GM19025 (cell line): ENCODE results near the gene ANKRD28.
A peak's percentile ranks its signal among the peaks of the same experiment; 100 is the strongest.

Source experiments
- ATAC-seq: cut with Tn5 transposase; IDR thresholded peaks from one replicate; pipeline ENCODE4 v1.9.1; 2021; ENCODE audit warnings: mild to moderate bottlenecking, low read depth, moderate library complexity; ENCODE audit not compliant: unreplicated experiment

Gene ANKRD28

DNA sequence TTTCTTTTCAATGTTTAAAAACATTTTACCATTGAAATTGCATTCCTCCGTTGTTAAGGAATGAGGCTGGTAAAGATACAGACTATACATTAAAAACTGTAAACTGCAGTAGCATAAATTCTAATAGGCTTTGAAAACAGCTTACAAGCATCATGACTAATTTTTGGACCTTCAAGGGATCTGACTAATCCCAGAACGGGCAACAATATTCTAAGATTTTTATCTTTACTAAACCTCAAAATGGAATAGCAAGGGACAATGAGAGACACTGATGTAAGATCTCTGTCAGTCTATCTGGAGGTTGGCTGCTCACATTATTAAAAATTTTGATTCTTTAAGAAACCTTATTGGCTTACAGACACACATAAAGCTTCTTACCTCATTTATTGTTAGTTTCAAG is 121.5 kb downstream of the ANKRD28 start:
- ATAC-seq = no peak

DNA sequence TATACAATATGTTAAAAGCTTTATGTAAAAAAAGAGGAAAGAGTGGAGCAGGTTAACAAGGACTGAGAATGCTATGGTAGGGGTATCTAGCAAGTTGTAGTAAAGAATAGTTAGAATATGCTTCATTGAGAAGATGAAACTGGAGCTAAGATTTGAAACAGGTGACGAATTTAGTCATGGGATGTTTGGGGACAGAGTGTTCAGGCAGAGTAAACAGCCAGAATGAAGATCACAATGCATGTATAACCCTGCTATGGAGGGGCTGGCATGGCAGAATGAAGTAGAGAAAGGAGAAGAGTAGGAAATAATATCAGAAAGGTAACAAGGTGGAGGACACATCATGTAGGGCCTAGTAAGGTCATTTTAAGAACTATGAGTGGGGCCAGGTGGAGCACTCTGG is 124.2 kb downstream of the ANKRD28 start:
- no peak for ATAC-seq

GRCh38 chr3:15667484-15667883 is 130.3 kb downstream of the ANKRD28 start:
- ATAC-seq = no peak

- ATAC-seq = no peak
Measured at GRCh38 chr3:15666277-15666676, 131.5 kb downstream of the ANKRD28 start.

DNA sequence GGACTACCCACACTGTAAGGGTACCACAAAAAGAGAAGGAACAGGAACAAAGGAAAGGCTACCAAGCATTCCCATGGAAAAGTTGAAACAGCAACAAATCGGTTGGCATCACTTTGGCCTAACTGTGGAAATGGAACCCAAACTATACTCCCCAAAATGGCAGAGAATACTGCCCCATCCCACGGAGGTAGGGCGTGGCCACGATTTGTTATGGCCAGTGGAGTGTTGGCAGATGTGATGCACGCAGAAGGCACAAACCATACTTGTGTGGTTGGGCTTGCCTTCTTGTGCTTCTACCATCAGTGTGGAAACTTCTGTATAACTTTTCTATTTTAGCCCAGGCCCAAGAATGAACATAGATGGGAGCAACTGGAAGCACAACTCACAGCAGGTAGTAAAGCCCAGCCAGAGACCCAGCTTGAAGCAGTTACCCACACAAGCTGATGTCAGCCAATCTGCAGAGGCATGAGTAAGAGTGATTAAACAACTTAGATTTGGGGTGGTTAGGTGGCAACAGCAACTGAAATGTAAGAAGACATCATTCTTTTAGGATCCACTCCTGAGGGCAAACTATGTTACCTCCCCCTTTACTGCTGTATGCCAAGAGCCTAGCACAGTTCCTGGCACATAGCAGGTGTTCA is 132.1 kb downstream of the ANKRD28 start:
- no peak for ATAC-seq

DNA sequence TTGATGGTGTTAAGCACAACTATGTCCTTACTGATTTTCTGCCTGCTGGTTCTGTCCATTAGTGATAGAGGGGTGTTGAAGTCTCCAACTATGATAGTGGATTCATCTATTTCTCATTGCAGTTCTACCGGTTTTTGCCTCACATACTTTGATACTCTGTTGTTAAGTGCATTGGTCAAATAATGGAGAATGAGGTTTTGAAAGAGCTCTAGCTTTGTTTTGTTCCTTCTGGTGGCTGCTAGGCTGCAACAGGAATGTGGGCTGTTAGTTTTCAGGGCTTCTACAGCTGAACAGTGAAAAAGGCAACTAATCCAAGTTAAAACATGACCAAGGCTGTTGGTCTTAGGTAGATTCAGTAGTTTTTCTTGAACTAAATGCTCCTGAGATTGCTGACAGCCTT is 133.6 kb downstream of the ANKRD28 start:
- ATAC-seq = no peak

DNA sequence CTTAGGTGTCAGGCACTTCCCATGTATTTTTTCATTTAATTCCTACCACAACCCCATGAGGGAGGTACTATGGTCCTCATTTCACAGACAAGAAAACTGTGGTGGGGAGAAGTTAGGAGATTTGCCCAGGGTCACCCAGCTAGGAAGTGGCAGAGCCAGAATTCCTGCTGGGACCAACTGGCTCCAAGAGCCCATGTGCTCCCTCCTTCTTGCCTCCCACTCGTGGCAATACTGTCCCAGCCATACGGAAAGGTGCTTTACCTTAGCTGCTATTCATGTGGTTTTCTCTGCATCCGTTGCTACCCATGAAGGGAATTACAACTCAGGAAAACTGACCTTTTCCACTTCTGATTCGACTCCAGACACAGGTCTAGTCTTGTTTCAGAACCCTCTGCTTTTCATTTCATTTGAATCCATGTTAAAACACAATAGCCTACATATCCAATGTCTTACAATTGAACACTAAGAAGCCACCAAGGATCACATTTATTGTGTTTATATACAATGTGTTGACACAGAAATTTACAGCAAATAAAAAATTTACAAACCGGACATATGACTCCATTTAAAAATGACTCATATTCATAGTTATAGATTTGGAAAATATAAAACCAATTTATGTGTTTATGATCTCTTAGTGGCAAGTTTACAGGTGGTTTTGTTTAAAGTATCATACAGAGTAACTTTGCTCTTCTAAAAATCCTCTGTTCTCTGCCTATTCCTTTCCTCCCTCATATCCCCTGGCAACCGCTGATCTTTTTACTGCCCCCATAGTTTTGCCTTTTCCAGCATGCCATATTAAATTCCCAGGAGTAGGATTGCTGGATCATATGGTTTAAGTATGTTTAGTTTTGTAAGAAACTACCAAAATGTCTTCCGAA is 137.5 kb downstream of the ANKRD28 start:
- no peak for ATAC-seq

DNA sequence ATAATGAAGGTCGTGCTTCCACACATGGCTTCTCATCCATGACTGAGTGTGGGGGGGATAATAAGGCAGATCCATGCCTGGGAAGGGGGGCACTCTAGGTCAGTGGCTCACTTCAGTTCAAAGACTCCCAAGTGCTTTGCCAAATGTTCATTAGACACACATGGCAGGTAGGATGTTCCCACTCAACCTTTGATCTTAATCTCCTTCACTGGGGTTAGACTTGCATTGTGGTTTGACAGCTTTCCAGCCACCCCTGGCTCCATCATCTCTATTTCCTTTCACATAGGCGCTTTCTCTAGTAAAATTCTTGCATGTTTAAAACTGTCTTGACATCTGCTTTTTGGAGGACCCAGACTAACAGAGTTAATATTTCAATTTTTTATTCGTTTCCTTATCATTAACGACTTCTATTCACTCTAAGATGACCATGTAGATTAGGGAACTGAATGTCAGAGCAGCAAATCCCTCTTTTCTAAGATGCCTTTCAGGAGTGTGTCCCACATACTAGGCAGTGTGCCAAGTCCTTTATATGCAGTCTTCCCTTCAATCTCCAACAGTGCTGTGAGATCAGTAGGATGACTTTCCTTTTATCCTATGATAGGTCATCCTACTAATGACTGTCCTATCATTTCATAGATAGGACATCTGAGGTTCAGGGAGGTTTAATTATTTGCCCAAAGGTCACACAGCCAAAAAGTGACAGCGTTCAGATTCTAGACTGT is 138.4 kb downstream of the ANKRD28 start:
- ATAC-seq = no peak

GRCh38 chr3:15657016-15657415 is 140.8 kb downstream of the ANKRD28 start:
- ATAC-seq = no peak

GRCh38 chr3:15656342-15656741 is 141.4 kb downstream of the ANKRD28 start:
- ATAC-seq = no peak

GRCh38 chr3:15654891-15655290 is 142.9 kb downstream of the ANKRD28 start:
- ATAC-seq = no peak

DNA sequence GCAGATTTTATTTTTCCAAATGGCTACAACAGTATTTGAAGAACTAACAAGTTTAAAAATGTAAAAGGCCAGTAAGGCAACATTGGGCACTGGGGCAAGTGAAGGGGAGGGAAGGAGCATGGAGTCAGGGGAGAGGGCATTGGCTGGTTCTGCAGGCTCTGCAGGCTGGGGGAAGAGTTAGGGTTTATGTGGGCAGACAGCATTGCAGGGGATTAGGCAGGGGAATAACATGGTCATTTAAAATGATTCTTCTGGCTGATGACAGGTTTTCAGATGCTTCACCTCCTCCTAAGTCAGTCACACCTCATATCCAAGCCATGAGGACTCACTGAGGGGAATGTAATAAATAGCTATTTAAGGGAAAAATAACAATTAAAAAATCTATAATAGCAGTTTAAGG is 143.7 kb downstream of the ANKRD28 start:
- ATAC-seq = no peak

GRCh38 chr3:15653321-15653720 is 144.5 kb downstream of the ANKRD28 start:
- ATAC-seq = no peak

DNA sequence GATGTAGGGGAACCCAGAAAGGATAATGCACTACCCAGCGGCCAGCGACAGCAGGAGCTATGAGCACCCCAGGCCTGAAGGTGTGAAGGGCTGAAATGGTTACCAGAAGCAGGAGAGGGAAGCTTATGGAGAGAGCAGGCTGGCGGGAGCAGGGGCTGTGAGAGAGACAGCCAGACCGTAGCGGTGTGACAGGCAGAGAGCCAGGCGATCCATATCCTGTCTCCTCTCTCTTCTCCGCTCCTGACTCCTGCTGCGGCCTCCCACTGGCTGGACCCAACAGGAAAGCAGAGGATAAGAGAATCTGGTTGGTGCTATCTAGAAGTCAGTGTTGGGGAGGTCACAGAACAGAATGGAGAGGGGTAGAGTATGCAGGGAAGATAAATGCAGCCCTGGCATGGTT is 146.4 kb downstream of the ANKRD28 start:
- ATAC-seq = no peak

GRCh38 chr3:15649858-15650257 is 147.9 kb downstream of the ANKRD28 start:
- no peak for ATAC-seq

- ATAC-seq = no peak
Measured at GRCh38 chr3:15649341-15649740, 148.4 kb downstream of the ANKRD28 start.

- ATAC-seq = peak; percentile 89
Measured at GRCh38 chr3:15647611-15648167, 150.1 kb downstream of the ANKRD28 start.

GRCh38 chr3:15646851-15647511 is 150.8 kb downstream of the ANKRD28 start:
- no peak for ATAC-seq

GRCh38 chr3:15645740-15646501 is 151.9 kb downstream of the ANKRD28 start:
- no peak for ATAC-seq

DNA sequence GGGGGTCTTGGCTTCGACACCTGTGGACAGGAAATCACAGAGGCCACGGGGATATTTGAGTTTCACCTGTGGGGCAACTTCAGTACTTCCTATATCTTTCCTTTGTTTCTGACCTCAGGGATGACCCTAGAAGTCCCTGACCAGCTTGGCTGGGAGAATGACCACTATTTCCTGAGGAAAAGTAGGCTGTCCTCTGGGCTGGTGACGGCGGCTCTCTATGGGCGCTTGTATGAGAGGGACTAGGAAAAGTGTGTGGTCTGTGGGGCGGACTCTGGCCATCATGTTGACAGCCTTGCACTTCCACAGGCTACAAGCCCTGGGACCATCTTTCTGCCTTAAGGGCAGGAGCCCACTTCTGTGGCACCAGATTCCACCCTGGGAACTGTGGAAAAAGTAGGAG is 152.5 kb downstream of the ANKRD28 start:
- no peak for ATAC-seq
